Fibroblast of the aortic adventitia (primary cell): ENCODE data around the gene ADGRF3. TPM values are rescaled to one million over a fixed set of nuclear protein-coding genes. Genes with fewer than 3 reads are reported as not detected.
"Not testable (repeated sequence)": the region's sequence is repeated elsewhere in the genome, so short reads cannot be mapped to it uniquely, and the experiment has no call there.

Source experiments
- DNase-seq: peaks from one replicate; pipeline ENCODE4 v3.0.0-alpha.2; 2010; ENCODE audit warnings: low read depth
- H3K4me3 ChIP-seq: 2 replicates; pipeline ENCODE4 v1.5.1; 2011; ENCODE audit warnings: low read depth, mild to moderate bottlenecking, control low read depth, low read length, moderate library complexity
- CTCF ChIP-seq: IDR thresholded peaks from 2 replicates; pipeline ENCODE4 v1.5.1; 2011; ENCODE audit warnings: mild to moderate bottlenecking, low read length, control low read depth, inconsistent platforms; ENCODE audit not compliant: insufficient read depth
- total RNA-seq: library from RNA; depleted of rRNA; stranded (reverse); fragments of >200 nt; gene quantifications from 2 replicates; pipeline ENCODE4 v1.2.3, GENCODE V29; 2012; ENCODE audit warnings: low replicate concordance

Gene ADGRF3
- total RNA-seq, 1 donor, result 0.09 TPM

DNA sequence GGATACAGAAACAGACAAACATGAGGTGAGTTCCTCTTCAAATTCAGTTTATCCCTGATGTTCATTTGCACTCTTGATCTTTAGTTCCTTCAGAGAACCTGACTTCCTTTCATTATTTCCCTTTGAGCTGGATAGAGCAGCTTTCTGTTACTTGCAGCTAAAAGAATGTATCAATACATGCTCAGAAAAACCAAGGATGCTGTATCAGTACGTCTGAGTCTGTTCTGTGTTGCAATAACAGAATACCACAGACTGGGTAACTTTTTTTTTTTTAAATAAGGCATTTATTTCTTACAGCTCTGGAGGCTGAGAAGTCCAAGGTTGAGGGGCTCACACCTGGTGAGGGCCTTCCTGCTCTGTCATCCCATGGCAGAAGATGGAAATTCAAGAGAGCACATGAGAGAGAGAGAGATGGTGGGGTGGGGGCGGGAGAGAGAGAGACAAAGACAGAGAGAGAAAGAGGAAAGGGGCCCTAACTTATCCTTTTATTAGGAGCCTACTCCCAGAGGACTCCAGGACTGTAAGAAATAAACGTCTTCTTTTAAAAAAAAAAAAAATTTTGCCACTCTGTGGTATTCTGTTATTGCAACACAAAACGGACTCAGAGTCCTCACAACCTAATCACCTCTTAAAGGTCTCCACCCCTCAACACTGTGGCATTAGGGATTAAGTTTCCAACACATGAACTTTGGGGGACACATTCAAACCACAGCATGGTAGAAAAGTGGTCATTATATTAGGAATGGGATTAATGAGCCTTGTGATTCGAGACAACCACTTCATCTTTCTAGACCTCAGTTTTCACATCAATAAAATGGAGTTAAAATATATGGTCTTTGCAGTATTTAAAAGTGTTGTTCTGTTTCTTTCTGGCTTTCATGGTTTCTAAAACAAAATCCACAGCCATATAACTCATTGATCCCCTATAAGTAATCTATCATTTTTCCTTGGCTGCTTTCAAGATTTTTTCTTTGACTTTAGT lies 19.0 kb downstream of the ADGRF3 start:
- H3K4me3 ChIP-seq, result no peak overlapping the region
- DNase-seq, result peak; percentile 51
- TF ChIP-seq CTCF, result no peak

GRCh38 chr2:26326514-26326913 lies 20.1 kb downstream of the ADGRF3 start:
- H3K4me3 ChIP-seq, result no peak overlapping the region
- DNase-seq, result no peak
- TF ChIP-seq CTCF, result no peak

- no peak overlapping the region for H3K4me3 ChIP-seq
- peak; percentile 39 for DNase-seq
- TF ChIP-seq CTCF, result no peak
Measured at GRCh38 chr2:26325851-26326250, 20.7 kb downstream of the ADGRF3 start.

DNA sequence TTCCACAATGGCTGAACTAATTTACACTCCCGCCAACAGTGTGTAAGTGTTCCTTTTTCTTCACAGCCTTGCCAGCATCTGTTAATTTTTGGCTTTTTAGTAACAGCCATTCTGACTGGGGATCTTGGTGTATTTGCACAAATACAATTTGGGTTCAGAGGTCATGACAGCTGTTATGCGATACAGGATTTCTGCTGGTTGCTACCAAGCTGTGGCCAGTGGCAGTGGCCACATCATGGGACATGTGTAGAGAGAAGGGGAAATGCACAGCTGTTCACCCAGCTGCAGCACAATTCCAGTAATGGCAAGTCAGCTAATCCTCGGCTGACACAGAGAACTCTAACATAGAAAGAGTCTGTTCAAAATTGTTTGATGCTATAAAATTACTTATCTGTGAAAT lies 21.7 kb downstream of the ADGRF3 start:
- DNase-seq, result no peak
- TF ChIP-seq CTCF, result no peak
- H3K4me3 ChIP-seq, result no peak overlapping the region

GRCh38 chr2:26324479-26324878 lies 22.1 kb downstream of the ADGRF3 start:
- H3K4me3 ChIP-seq, result not testable (repeated sequence)

GRCh38 chr2:26318950-26319349 lies 27.6 kb downstream of the ADGRF3 start:
- DNase-seq, result no peak
- TF ChIP-seq CTCF, result no peak

More at GRCh38 chr2:26324479-26324878, 22.1 kb downstream of the ADGRF3 start:
- not testable (repeated sequence) for DNase-seq

DNA sequence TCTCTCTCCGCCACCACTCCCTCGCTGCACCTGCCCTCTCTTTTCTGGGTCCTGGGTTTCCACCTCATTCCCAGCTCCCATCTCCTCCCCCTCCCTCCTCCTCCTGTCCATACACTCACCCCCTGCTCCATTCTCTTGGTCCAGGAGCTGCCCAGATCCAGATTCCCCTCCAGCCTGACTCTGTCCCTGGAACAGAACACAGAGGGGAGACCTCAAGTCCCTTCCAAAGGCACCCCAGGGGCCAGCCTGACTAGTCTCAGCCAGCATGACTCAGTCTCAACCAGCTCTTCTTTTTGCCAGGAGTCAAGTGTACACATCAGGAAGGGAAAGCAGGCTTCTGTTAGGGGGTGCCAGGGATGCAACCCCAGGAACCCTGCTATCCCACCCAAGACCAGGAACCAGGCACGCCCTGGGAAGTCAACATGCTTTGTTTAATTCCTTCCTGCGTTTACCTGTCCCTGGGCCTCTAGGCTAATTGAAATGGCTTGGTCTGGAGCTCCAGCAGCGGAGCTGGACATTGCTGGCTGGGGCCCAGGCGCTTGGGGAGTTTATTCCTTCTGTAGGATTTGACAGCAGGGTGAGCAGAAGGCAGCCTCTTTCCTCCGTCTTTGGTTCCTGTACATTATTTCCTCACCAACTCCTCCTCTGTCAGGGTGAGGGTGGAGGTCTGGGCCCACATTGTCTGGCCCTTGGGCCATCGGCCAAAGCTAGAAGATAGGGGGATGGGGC lies 29.0 kb downstream of the ADGRF3 start:
- DNase-seq, result no peak

More at GRCh38 chr2:26318950-26319349, 27.6 kb downstream of the ADGRF3 start:
- H3K4me3 ChIP-seq, result no peak overlapping the region

More for the DNA sequence above, 29.0 kb downstream of the ADGRF3 start:
- no peak for TF ChIP-seq CTCF
- no peak overlapping the region for H3K4me3 ChIP-seq
